HG03097 (cell line): Measurements from ENCODE around the gene PRDM12.

Experiments
- ATAC-seq: cut with Tn5 transposase; IDR thresholded peaks from one replicate; pipeline ENCODE4 v1.9.1; 2021; ENCODE audit not compliant: unreplicated experiment, low FRiP score

The PRDM12 gene

GRCh38 chr9:130687615-130688014 lies 23.2 kb downstream of the PRDM12 start:
- no peak for ATAC-seq

DNA sequence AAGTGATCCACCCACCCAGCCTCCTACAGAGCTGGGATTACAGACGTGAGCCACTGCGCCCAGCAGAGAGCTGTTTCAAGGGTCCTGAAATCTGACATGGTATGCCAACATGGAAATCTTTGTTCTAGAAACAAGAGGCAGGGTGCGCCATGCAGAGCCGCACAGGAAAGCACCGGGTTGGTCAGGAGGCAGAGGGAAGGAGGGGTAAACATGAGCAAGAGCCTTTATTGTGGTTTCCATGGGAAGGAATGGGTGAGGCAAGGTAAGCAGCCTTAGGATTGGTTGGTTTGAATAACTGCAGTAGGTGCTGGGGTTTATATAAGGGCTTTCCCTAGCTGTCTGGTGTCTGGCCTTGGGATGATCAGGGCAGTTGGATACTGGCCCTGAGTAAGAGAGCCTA lies 23.7 kb downstream of the PRDM12 start:
- no peak for ATAC-seq

- no peak for ATAC-seq
Observed at GRCh38 chr9:130689572-130689936, 25.2 kb downstream of the PRDM12 start.

- ATAC-seq, result no peak
Observed at GRCh38 chr9:130689937-130690700, 25.7 kb downstream of the PRDM12 start.

DNA sequence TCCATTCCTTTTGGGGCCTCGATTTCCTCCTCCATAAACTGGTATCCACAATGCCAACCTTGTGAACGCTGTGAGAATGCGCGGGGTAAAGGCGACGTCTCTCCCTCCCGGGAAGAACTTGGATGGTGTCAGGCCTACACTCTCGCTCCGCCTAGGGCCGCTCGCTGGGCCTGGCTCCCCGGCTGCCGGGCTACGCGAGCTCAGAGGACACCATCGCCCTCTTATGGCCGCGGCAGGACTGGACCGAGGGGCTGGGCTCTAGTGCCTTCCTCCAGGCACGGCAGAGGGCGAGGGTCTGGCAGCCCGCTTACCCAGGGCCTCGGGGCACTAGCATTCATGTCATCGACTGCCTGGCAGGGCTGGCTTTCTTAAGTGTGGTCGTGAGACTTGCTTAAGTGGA lies 27.9 kb downstream of the PRDM12 start:
- no peak for ATAC-seq

DNA sequence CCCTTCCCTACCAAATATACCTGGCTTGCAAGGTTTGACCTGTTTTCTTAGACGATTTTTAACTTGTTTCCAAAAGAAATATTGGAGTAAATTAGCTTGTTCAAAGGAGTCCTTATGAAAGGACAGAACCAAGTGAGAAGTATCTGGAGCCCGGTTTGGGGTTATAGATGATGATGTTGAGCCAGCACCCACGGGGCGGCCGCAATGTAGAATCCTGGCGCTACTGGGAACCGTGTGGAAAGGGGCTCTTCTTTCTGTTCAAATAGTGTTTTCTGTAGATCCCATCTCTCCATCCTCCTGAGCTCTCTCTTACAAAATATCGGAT lies 28.7 kb downstream of the PRDM12 start:
- ATAC-seq, result peak; percentile 3

- ATAC-seq, result peak; percentile 90
Observed at GRCh38 chr9:130693426-130694191, 29.2 kb downstream of the PRDM12 start, which contains the start of gene EXOSC2. EXOSC2 (plus strand) TSS chr9:130693780; CDS start chr9:130693792, 12 bp downstream.

DNA sequence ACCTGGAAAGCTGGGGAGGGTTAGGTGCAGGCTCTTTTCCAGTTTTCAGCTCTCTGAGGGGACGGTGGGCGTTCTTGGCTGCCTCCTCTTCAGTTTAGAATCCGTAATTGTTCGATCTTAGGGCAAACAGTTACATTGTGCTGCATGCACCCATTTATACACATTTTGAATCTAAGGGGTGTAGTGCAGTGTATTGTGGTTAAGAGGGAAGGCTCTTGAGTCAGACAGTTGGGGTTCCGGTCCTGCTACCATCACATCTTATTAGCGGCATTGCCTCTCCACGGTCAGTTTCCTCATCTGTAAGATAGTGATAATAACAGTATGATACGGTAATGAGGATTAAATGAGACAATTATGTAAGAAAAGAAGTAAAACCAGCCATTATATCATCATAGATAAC lies 29.8 kb downstream of the PRDM12 start:
- no peak for ATAC-seq

DNA sequence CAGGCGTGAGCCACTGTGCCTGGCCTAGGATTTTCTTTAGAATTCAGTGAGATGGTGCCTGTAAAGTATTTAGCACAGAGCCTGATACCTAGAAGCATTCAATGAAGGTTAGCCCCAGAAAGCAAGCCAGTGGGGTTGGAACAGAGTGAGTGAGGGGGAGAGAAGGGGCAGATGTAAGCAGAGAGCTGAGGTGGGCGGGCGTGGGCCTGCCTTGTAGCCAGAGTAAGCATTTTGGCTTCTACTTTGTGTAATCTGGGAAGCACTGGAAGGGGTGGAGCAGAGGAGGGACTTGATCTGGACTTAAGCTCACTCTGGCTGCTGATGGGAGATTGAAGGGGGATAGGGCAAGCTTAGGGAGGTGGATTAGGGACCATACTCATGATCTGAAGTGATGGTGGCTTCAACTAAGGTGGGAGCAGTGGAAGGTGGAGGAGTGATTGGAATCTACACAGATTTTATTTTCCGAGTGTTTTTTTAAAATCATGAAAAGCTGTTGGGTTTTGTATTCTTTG lies 31.8 kb downstream of the PRDM12 start:
- no peak for ATAC-seq

DNA sequence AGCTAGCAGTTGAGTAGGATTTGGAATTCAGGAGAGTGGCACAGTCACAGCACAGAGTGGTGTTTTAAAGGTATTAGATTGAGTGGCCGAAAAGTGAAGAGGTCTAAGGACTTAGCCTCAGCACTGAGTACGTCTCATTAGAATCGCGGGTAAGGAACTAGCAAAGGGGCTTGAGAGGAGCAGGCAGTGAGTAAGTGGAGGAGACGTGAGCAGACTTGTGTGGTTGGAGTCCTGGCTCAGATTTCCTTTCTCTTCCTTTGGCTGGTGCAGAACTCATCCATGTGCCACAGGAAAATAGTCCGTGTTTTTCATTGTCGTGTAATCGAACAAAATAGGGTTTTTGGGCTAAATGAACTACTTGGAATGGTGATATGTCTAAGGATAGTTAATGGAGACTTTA lies 32.6 kb downstream of the PRDM12 start:
- ATAC-seq, result no peak

- ATAC-seq, result no peak
Observed at GRCh38 chr9:130698514-130698913, 34.1 kb downstream of the PRDM12 start.

- no peak for ATAC-seq
Observed at GRCh38 chr9:130699047-130699446, 34.7 kb downstream of the PRDM12 start.

GRCh38 chr9:130701059-130702022 lies 36.9 kb downstream of the PRDM12 start:
- ATAC-seq, result peak; percentile 53

GRCh38 chr9:130703501-130703900 lies 39.1 kb downstream of the PRDM12 start:
- ATAC-seq, result no peak

DNA sequence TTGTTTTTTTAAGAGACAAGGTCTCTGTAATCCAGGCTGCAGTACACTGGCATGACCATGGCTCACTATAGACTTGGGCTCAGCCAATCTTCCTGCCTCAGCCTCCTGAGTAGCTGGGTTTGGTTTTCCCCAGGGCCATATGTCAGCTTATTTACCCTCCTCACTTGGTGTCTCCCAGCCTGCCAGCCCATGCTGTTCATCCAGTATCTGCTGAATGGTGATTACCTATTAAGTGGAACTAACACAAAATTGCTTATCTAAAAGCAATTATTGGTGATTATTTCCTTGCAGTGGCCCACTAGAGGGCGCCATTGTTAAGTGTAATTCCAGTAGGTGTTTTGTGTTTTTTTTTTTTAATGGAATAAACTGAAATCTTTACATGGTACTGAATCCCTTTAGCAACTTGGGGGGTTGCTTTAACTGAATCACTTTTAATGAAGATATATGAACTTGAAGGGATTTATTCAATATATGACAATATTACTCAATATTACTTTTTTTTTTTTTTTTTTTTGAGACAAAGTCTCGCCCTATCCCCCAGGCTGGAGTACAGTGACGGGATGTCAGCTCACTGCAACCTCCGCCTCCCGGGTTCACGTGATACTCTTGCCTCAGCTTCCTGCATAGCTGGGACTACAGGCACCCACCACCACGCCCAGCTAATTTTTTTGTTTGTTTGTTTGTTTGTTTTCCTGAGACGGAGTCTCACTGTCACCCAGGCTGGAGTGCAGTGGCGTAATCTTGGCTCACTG lies 43.0 kb downstream of the PRDM12 start:
- no peak for ATAC-seq

- no peak for ATAC-seq
Observed at GRCh38 chr9:130710822-130711352, 46.5 kb downstream of the PRDM12 start.

DNA sequence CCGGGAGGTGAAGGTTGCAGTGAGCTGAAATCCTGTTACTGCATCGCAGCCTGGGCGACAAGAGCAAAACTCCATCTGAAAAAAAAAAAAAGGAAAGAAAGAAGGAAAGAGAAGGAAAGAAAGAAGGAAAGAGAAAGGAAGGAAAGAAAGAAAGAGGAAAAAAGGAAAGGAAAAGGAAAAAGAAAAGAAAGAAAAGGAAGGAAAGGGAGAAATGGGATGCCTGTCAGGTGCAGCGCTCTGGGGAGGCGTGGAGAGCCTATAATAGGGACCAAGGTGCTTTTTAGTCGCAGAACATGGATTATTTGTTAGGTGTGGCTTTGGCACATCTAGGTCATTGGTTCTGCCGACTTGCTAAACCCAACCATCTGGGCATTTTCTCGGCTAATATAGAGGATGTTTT lies 47.1 kb downstream of the PRDM12 start:
- ATAC-seq, result no peak

DNA sequence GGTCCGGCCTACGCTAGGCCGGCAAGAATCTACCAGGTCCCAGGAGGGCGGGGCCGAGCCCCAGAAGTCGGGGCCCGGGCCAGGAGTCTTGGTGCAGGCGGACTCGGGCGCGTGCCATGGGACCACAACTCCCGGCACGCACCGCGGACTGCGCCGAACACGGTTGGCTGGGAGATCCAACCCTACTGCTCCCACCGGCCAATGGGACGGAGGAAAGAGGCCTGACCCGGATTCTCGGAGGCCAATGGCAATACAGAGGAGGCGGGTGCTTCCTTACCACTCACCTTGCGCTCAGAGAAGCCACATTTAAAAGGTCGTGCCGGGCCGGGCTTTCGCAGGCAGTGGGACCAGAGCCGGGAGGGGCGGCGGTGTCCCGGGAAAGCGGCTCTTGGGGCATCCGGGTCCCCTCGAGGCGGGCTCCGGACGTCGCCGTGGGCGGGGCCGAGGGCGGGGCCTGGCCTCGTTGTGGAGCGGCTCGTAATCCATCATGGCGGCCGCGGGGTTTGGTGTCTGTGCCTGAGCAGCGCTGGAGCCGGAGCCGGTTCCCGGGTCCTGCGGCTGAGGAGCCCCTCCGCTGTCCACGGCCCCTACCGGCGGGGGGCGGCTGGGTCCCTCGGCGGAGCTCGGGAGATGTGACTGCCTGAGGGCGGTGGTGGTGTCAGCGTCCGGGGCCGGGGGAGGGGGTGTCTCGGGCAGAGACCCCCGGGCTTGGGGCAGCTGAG lies 48.3 kb downstream of the PRDM12 start:
- ATAC-seq, result peak; percentile 92

GRCh38 chr9:130713286-130713960 lies 49.0 kb downstream of the PRDM12 start:
- no peak for ATAC-seq
